OCI-LY3 (cell line): ENCODE results near the gene RPS18.

Experiments used
- EZH2phosphoT487 ChIP-seq: fragments of 200-600 bp; shearing (Covaris generic); IDR thresholded peaks from 2 replicates; pipeline ENCODE4 v1.6.1; 2018; ENCODE audit warnings: antibody characterized with exemption, mixed run types, low read depth
- TF ChIP-seq, protein P1 (sequence below): fragments of 200-600, 300-600 bp; sonication (generic); IDR thresholded peaks from 2 replicates; pipeline ENCODE4 v1.5.1; 2014; ENCODE audit warnings: antibody characterized with exemption, low read length, low read depth

DNA sequence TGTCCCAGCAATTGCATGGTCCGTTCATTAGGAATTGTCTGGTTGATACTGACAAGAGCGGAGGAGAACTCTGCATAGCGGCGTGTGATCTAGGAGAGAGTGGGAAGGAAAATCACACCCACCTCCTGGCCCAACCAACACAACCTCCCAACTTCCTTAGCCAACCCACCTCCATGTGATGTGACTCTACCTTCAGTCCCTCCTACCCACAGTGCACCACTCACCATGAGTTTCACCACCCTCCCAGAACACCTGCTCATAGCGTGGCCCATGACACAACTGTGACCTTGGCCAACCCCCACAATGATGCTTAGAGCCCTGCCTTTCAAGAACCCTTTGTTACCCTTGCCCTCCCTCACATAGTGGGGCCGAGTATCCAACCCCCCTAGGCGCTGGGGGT is 7.9 kb upstream of the RPS18 start:
- TF ChIP-seq, protein P1, sequence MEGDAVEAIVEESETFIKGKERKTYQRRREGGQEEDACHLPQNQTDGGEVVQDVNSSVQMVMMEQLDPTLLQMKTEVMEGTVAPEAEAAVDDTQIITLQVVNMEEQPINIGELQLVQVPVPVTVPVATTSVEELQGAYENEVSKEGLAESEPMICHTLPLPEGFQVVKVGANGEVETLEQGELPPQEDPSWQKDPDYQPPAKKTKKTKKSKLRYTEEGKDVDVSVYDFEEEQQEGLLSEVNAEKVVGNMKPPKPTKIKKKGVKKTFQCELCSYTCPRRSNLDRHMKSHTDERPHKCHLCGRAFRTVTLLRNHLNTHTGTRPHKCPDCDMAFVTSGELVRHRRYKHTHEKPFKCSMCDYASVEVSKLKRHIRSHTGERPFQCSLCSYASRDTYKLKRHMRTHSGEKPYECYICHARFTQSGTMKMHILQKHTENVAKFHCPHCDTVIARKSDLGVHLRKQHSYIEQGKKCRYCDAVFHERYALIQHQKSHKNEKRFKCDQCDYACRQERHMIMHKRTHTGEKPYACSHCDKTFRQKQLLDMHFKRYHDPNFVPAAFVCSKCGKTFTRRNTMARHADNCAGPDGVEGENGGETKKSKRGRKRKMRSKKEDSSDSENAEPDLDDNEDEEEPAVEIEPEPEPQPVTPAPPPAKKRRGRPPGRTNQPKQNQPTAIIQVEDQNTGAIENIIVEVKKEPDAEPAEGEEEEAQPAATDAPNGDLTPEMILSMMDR, result no peak
- no peak for TF ChIP-seq EZH2phosphoT487
